GM03348 (cell line): ENCODE data around the gene COL8A1.
A peak's percentile ranks its signal among the peaks of the same experiment; 100 is the strongest.

Experiments used
- DNase-seq: peaks from one replicate; pipeline ENCODE4 v3.0.0; 2012; ENCODE audit warnings: low spot score

COL8A1 gene

DNA sequence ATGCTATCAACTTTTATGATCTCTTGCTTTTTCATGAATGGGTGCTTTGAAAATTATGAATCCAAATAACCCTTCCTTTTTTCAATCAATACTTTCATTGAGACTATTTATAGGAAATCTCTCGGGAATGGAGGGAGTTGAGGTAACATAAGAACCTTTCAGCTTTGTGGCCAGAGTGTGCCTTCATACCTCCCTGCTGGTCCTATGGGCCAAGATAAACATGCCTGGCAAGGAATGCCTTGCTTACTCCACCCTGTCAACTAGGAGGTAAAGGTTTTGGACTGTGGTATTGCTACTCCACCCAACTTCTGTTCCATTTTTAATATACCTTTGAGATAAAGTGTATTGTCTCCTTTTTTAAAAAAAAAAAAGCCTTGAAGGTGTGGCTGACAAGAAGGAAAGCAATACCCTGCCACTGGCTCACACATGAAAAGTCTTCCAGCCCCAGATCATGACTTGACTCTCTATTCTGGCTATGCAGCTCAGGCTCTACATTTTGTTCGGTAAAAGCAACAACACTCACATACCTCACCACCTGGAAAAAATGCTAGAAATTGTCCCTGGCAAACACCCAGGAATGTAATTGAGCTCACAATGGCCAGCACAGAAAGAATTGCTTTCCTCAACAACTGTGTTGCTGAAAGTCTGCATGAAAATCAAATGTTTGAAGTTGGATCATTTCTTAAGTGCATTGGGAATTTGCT is 35.8 kb downstream of the COL8A1 start:
- DNase-seq: no peak

DNA sequence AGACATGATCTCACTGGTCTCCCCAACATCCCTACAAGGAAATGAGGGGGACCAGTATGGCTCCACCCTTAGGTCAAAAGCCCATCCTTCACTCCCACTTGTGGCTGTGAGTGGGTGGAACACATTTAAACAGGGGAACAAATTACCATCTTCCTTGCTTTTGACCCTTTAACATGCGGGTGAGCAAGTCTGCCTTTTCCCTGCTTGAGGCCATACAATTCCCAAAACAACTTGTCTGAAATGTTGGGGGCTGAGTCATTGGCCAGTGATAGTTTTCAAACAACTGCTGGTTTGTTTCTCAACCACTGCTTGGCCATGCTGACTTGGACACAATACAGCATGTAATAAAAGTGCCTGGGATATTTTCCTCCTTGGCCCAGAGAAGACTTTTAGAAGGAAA is 39.6 kb downstream of the COL8A1 start:
- peak; percentile 61 for DNase-seq

DNA sequence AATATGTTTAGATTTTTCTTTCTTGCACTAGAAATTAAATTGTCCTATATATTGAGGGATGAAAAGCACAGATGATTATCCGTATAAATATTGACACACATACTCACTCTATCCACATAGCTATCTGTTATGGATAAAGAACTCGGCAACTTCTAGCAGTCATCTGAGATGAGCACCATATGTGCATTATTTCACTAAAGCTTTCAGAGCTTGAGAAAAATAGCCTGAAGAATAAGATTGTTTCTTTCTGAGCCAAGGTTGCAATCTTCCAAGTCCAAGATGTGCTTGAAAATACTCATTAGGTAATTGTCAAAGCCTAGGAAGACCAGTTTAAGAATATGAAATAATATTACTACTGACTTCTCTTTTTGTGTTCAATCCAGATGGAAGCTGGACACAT is 40.5 kb downstream of the COL8A1 start:
- DNase-seq: no peak

DNA sequence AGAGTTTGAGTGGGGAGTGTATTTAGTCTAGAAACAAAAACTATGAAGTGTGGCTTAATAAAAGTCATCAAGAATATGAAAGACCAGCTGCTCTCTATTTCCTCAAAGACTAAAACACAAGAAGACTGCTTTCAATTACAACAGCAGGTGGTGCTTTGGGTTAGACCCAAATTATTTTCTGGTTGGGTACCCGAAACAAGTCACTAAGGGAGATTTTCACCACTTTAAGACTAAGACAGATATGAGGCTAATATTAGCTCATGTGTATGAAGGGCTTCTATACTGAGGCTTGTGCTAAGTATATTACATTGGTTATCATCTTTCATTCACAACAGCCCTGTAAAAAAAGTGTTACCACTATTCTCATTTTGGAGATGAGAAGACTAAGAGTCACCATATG is 43.1 kb downstream of the COL8A1 start:
- no peak for DNase-seq

DNA sequence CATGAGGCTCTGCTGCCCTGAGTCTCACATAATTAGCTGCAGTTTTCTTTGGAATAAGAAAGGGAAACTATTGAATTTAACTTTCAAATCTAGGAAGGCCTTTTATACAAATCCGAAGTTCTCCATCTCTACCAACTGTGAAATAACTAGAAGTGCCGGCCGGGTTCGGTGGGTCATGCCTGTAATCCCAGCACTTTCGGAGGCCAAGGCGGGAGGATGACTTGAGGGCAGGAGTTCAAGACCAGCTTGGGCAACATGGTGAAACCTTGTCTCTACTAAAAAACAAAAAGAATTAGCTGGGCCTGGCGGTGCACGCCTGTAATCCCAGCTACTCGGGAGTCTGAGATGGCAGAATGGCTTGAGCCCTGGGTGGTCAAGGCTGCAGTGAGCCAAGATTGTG is 43.6 kb downstream of the COL8A1 start:
- no peak for DNase-seq

DNA sequence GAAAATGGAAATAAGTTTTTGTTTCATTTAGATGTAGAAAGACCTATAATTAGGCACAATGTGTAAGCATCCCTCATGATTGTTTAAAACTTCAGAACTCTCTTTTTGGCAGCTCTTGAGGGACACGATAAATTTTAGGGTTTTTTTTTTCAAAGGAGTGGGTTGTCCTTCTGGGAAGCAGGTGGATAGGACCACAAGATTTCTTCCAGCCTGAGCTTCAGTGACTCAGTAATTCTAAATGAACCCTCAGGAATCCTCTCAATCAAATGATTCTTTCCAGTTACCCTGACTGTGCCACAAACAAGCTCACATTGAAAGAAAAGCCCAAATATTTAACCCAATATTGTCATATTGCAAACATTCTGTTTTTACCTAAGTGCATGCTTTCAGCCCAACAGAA is 45.1 kb downstream of the COL8A1 start:
- no peak for DNase-seq

DNA sequence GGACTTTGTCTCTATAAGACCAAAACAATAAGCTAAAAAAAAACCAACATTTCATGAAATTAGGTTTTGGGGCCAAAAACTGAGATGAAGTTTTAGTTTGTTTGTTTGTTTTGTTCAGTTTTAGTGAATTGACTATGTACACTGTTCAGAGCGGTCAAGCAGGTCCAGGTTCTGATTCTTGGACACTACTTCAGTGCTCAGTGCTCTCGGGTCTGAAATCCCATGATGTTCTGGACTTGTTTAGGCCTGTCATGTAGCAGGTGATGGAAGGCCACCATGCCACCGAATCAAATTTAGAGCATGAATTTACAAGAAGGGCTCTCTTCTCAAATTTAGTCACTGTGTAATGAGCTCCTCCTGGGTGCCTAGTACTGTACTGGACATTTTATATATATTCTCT is 45.5 kb downstream of the COL8A1 start:
- DNase-seq: no peak

DNA sequence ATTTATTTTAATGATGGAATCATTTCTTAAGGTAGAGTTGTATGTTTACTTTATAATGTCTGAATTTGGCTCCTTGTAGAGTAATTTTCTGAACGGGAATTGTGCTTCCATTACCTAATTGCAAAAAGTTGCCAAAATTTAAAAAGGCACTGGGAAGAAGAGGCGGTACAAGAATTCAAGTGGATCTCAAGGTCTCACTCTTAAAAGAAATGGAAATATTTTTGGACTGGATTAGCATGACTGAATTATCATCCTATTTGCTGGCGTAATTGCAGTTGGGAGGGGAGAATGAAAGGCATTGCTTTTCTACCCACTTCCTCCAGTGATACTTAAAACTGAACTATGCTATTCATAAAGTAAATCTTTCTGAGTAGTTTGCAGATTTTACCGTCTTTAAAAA is 46.2 kb downstream of the COL8A1 start:
- no peak for DNase-seq

DNA sequence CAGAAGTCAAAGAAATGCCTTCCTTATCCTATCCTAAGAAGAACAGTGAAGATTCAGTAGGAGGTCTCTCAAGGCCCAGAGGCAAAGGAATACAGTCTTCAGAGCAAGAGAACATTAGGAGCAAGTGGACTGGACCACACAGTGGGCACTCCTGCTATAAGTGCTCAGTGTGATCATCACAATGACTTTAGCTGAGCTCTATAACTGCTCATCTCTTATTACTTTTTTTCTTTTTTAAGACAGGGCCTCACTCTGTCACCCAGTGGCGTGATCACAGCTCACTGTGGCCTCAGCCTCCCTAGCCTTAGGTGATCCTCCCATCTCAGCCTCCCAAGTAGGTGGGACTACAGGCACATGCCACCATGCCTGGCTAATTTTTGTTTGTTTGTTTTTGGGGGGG is 48.1 kb downstream of the COL8A1 start:
- no peak for DNase-seq

DNA sequence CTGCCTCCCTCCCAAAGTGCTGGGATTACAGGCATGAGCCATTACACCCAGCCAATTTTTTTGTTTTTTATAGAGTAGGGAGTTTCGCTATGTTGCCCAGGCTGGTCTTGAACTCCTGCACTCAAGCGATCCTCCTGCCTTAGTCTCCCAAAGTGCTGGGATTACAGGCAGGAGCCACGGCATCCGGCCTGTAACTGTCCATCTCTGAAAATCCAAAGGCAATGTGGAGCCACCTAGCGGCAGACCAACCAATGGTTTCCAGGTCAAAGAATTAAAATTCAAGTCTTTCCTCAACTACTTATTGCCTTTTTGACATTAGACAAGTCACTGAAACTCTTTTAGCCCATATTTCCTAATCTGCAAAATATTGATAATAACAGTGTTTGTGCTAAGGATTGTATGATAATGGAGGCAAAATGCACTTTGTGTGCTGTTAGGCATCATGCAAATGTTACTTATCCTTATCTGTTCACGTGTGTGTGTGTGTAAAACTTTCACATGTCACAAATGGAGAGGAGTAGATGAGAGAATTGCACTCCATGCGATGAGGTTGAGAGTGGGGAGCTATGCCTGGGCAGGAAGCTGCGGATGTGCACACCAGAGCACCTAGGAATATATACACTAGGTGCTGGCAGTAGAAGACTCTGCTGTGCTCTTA is 48.7 kb downstream of the COL8A1 start:
- no peak for DNase-seq

DNA sequence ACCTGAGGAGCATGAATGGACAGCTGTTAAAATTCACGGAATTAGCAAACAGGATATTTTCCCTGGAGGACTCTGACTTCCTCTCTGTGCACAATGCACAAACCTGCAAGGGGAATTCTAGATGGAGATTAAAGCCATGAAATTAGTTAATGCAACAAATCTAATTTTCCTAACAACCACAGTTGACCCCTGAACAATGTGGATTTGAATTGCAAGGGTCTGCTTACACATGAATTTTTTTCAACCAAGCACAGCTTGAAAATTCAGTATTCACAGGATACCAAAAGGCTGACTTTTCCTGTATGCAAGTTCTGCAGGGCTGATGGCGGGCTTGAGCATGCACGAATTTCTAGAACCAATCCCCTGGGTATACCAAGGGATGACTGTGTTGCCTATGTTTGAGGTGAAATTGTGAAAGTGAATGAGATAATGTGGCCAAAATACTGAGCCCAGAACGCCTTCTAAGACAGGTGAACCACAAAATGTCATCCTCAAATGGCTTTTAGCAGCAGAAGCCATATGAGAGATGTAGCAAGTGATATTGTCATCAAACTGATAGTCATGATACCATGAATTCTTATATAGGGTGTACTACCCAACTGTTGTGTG is 52.5 kb downstream of the COL8A1 start:
- DNase-seq: no peak

DNA sequence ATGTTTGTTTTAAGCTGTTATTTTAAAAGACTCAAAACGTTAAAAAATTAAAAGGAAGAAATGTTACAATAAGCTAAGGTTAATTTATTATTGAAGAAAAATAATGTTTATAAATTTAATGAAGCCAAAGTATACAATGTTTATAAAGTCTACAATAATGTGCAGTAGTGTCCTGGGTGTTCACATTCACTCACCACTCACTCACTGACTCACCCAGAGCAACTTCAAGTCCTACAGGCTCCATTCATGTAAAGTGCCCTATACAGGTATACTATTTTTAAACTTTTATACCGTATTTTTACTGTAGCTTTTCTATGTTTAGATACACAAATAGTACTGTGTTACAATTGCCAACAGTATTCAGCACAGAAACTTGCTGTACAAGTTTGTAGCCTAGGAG is 55.2 kb downstream of the COL8A1 start:
- no peak for DNase-seq

DNA sequence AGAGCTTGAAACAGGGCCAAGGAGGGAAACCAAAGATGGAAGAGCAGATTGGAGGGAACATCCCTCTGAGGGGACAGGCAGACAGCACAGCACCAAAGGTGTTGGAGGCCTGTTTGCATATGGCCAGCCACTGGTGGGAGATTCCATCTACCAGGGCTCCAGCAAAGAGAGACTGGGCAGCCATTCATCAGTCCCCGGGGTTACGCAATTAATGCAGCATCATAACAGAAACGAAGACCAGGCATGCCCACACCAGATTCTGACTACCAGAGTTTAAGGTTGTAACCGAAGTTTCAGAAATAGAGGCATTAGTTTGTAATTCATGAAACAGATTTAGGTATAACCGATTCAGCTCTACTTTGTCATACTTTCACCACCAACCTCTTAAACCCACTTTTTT is 58.1 kb downstream of the COL8A1 start:
- DNase-seq: no peak

DNA sequence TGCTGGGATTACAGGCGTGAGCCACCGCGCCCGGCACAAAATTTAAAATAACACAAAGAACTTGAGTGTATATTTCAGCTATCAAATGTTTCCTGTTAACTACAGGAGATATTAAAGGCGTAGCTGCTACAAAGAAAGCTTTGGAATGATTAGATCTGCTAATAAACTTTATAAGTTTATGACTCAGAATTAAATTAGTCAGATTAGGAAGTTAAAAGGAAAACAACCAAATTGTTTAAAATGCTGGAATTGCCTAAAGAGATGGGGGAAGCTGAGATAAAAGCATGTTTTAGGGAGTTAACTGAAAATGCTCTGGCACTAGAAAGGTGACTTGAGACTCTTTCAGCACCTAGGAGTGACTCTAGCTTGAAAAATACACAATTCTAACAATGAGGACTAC is 58.9 kb downstream of the COL8A1 start:
- DNase-seq: no peak

DNA sequence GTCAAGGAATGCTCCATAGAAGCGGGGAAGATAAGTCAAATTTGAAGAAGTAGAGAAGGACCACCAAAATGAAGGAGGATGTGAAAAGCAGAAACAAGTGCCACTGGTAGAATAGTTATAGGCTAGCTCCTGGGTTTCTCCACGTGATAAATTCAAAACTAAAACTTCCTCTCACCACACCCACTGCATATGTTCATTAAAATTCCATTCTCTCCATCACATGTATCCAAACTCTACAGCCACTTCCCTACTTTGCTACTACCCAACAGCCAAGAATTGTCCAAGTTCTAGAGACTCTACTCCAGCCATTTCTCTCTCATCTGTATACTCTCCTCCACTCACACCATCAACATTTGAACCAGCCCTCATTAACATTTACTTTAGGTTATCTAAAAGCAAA is 60.5 kb downstream of the COL8A1 start:
- no peak for DNase-seq

DNA sequence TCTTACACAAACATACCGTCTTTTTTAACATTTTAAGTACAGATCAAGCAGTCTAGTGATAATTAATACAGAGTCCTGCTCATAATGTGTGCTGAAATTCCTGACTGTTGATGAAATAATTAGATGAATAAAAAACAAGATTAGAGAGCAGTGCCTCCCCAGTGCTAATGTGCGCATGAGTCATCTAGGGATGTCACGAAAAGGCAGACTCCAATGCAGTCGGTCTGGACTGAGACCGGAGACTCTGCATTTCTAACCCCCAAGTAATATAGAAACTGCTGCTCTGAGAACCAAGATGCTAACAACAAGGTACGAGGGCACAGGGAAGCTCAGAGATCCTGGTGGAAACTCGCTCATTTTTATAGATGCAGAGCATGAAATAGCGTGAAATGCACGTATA is 61.4 kb downstream of the COL8A1 start:
- DNase-seq: peak; percentile 61

DNA sequence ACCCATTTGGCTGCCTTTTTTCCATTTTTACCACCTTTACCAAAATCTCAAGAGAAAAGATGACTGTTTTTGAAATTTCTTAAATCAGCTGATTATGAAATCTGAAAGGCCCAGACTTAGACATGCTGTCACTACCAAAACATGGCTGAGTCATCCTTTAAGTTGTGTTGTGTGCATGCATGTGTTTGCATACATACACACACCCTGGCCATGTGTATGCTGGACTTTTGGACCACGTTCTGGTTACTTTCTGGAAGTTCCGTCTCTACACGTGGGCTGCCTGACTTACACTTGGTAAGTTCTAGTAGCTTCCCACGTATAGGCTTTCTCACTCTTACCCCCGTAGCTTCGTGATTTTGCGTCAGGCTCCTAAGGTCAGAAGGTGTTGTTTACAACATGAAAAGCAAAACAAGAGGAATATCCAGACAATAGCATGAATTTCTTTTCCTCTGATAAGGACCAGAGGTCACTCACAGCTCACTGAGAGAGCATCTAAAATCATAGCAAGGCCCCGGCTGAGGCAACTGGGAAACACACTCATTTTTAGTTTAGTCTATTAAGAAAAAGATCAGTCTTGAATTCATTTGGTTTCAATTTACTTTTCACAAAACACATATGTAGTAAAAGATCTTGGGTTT is 62.4 kb downstream of the COL8A1 start:
- DNase-seq: no peak

DNA sequence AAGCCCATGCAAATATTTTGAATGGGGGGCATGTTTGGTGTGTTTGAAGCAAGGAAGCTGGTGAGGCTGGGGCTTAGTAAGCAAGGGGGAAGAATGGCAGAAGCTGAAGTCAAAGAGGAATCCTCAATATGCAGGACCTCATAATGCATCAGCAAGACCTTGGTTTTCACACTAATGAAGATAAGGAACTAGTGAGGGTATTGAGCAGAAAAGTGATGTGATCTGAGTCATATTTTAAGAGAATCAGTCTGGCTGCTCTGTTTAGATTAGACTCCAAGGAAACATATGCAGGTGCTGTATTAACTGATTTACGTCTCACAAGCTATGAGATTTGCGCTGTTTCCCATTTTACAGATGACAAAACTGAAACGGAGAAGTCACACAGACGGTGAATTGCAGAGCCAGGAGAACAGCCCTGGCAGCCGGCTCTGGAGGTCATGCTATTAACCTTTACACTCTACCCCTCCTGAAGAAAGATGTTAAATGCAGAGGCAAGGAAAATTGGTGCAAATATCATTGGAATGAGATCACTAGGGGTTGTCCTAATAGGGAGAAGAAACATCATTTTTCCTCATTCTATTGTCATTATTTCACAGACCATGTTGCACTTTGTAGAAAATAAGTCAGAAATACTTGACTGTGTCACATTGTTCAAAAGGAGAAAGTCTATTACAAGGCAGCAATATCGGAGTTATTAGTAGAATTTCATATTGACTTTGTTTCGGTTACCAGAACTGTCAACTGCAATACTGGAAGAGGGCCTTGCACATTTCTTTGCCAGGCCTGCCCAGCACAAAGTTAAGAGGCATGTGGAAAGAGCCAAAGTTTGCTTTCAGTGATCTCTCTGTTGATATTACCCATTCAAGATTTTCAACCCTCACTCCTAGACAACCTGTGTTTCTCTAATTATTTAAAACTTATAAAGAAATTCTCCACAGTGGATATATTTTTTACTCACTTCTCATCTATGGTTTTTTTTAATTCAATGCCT is 64.9 kb downstream of the COL8A1 start:
- DNase-seq: no peak

DNA sequence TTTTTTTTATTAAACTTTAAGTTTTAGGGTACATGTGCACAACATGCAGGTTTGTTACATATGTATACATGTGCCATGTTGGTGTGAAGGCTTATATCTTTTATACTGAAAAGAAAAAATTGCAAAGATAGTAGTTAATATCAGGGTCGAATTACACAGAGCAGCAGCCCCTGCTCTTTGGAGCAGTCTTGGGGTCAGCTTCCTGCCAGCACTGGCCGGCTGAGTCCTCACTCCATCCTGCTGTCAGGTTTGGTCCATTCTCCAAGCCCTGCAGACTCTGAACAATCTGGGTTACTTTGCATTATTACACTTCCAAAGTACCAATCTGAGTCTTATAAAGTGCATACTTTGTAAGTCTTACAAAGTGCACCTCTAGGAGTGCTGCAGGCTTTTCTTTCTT is 66.0 kb downstream of the COL8A1 start:
- DNase-seq: no peak

DNA sequence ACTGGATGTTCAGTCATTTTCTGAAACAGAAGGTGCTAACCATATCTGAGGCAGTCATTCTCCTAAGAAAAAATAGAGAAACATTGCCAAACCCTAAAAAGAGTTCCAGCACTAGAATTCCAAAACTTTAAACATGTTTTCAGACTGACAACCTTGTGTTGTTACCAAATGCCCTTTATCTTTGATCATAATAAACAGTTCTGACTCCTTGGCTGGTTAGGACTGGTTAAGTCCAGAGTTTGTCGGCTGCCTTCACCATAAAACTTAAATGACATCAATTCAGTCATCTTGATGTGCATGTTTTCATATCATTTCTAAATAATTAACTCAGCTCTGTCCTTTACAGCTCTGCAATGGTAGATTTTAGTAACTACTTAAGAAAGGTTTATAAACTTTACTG is 68.0 kb downstream of the COL8A1 start:
- DNase-seq: no peak

DNA sequence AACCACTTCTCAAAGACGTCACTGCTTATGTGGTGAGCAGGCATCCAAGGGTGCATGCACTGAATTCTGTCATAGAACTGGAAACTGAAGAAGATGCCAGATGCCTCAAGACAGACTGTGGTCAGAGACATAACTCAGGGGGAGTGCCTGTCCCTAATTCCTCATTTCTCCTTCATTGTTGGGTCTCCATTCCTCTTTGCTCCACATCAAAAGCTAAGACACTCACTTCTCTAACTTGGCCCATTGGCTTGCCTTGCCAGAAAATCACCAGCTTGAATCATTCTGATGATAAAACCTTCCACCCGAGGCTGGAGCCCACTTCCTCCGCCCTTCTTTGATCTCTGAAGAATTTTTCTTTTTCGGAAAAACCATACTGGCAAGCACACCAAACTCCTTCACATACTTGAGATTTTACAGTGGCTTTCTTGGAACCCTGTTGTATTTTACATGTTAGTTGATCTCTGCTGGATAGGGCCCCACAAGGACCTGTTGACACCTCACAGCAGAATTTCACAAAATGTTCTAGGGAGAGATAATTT is 69.9 kb downstream of the COL8A1 start:
- DNase-seq: no peak

DNA sequence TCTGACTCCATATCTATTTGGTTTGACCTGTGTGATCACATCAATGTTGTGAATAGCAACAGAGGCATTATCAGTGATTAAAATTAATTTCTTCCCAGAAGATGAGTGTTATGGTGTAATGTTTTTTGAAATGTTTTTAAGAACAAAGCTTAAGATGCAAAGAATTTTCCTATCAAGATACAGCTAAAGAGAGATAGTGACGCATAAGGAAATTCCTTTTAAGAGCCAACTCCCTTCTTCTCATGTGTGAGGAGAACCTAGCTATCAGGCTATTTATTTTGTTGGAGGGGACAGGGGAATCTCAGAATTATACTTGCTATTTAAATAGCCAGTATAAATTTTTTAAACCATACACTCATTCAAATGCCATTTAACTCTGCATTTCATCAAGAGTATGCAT is 71.3 kb downstream of the COL8A1 start:
- no peak for DNase-seq
